IPS DF 4.7 (cell line): ENCODE results near the gene JKAMP.

Source experiments
- DNase-seq: peaks from one replicate; pipeline ENCODE4 v3.0.0-alpha.2; 2013; ENCODE audit warnings: low spot score; ENCODE audit errors: extremely low read depth

Gene JKAMP

GRCh38 chr14:59481407-59481806 is 2.9 kb upstream of the JKAMP start:
- DNase-seq, result no peak

- no peak for DNase-seq
Observed at GRCh38 chr14:59481871-59482540, 2.3 kb upstream of the JKAMP start.

- no peak for DNase-seq
Observed at GRCh38 chr14:59482541-59483331, 1.6 kb upstream of the JKAMP start.

- no peak for DNase-seq
Observed at GRCh38 chr14:59483363-59483762, 954 bp upstream of the JKAMP start.

- no peak for DNase-seq
Observed at GRCh38 chr14:59484639-59485175, 390 bp downstream of the JKAMP start.

GRCh38 chr14:59490756-59491155 is 6.4 kb downstream of the JKAMP start:
- no peak for DNase-seq

GRCh38 chr14:59492384-59492783 is 8.1 kb downstream of the JKAMP start:
- no peak for DNase-seq

GRCh38 chr14:59500732-59501131 is 16.4 kb downstream of the JKAMP start:
- DNase-seq, result no peak

GRCh38 chr14:59503256-59503655 is 18.9 kb downstream of the JKAMP start:
- DNase-seq, result no peak

- peak; percentile 60 for DNase-seq
Observed at GRCh38 chr14:59507063-59507751, 22.9 kb downstream of the JKAMP start.

GRCh38 chr14:59507752-59508103 is 23.4 kb downstream of the JKAMP start:
- DNase-seq, result no peak

GRCh38 chr14:59509101-59509500 is 24.8 kb downstream of the JKAMP start:
- DNase-seq, result no peak

- no peak for DNase-seq
Observed at GRCh38 chr14:59510001-59510400, 25.7 kb downstream of the JKAMP start.

GRCh38 chr14:59510966-59511365 is 26.6 kb downstream of the JKAMP start:
- no peak for DNase-seq

- peak; percentile 30 for DNase-seq
Observed at GRCh38 chr14:59511916-59512575, 27.7 kb downstream of the JKAMP start.

GRCh38 chr14:59520224-59520623 is 35.9 kb downstream of the JKAMP start:
- no peak for DNase-seq

- DNase-seq, result no peak
Observed at GRCh38 chr14:59529189-59529588, 44.9 kb downstream of the JKAMP start.

GRCh38 chr14:59530349-59530748 is 46.0 kb downstream of the JKAMP start:
- DNase-seq, result no peak

GRCh38 chr14:59532419-59532818 is 48.1 kb downstream of the JKAMP start:
- no peak for DNase-seq

- DNase-seq, result no peak
Observed at GRCh38 chr14:59534361-59534987, 50.2 kb downstream of the JKAMP start.

GRCh38 chr14:59537476-59537875 is 53.2 kb downstream of the JKAMP start:
- DNase-seq, result no peak
